Spleen (tissue), 11 donors: ENCODE measurements around the gene IKZF3. TPM values are rescaled to one million over a fixed set of nuclear protein-coding genes. Genes with fewer than 3 reads are reported as not detected.
A peak's percentile ranks its signal among the peaks of the same experiment; 100 is the strongest.

Source experiments
- DNase-seq: peaks from one replicate; pipeline ENCODE4 v3.0.0-alpha.2; 2020
- H3K27ac ChIP-seq, 8 donors: fragments of 200-600 bp; sonication (generic) in 7 of 8; 1 replicate in 4 of 8; 2 replicates in 4 of 8; pipeline versions ENCODE4 v1.5.0 to v1.8.0; 2016 to 2021; ENCODE audit warnings: inconsistent platforms in 4 of 8, mild to moderate bottlenecking in 4 of 8, moderate library complexity in 1 of 8
- H3K27me3 ChIP-seq, 7 donors: fragments of 200-600 bp; sonication (generic) in 6 of 7; replicated peaks in 1 of 7; 1 replicate in 4 of 7; 2 replicates in 3 of 7; pipeline versions ENCODE4 v1.5.0 to v1.8.0; 2016 to 2021; ENCODE audit warnings: inconsistent platforms in 3 of 7, mild to moderate bottlenecking in 1 of 7
- H3K36me3 ChIP-seq, 6 donors: fragments of 200-600 bp; sonication (generic) in 5 of 6; 1 replicate in 4 of 6; 2 replicates in 2 of 6; pipeline versions ENCODE4 v1.5.0 to v1.8.0; 2016 to 2021; ENCODE audit warnings: inconsistent platforms in 2 of 6
- H3K4me1 ChIP-seq, 6 donors: fragments of 200-600 bp; sonication (generic) in 5 of 6; 1 replicate in 3 of 6; 2 replicates in 3 of 6; pipeline versions ENCODE4 v1.5.0 to v1.8.0; 2016 to 2021; ENCODE audit warnings: inconsistent platforms in 3 of 6
- H3K4me3 ChIP-seq, 8 donors: fragments of 200-600 bp; sonication (generic) in 7 of 8; 1 replicate in 4 of 8; 2 replicates in 4 of 8; pipeline versions ENCODE4 v1.5.0 to v1.8.0; 2016 to 2021; ENCODE audit warnings: inconsistent platforms in 4 of 8, mild to moderate bottlenecking in 4 of 8, moderate library complexity in 2 of 8
- H3K9me3 ChIP-seq, 8 donors: fragments of 200-600 bp; sonication (generic) in 7 of 8; 1 replicate in 4 of 8; 2 replicates in 4 of 8; pipeline versions ENCODE4 v1.5.0 to v1.8.0; 2016 to 2021; ENCODE audit warnings: inconsistent platforms in 4 of 8
- POLR2A ChIP-seq, 3 donors: fragments of 450-650 bp; IDR thresholded peaks; one replicate each; pipeline ENCODE4 v1.5.1; 2017; ENCODE audit warnings: antibody characterized with exemption in 3 of 3, mild to moderate bottlenecking in 1 of 3
- POLR2AphosphoS5 ChIP-seq, 3 donors: sonication (generic); formaldehyde crosslinking; IDR thresholded peaks; one replicate each; pipeline ENCODE4 v1.5.1; 2017; ENCODE audit warnings: antibody characterized with exemption in 3 of 3
- WGBS, 5 donors: extraction: QIAGEN DNeasy Blood & Tissue Kit in 3 of 5; methylation state at CpG; one replicate each; pipeline versions ENCODE4 v1.1.5 to v1.1.7; 2013 to 2018; 5-methylcytosine and 5-hydroxymethylcytosine counted together
- intact Hi-C: fragments of 100-400 bp; cut with DNase I; formaldehyde crosslinking; loops from one replicate; pipeline ENCODE4 v1.15.0; 2023; ENCODE audit warnings: low total_unique reads
- polyA plus RNA-seq, 3 donors: library from polyadenylated mRNA; stranded (reverse); fragments of 200-250 nt; gene quantifications; one replicate each; pipeline ENCODE4 v1.2.1, GENCODE V29; 2013
- total RNA-seq, 7 donors: library from RNA; depleted of rRNA in 3 of 7; stranded (reverse); fragments of >200 nt in 3 of 7; fragmentation: NEBNext Ultra II Directional in 4 of 7; extraction: Animal tissue kit (Norgen Biotek cat#: 25700) in 4 of 7; gene quantifications; one replicate each; pipeline versions ENCODE4 v1.1.0 to v1.2.1, GENCODE V29; 2016 to 2021
- TF ChIP-seq, protein P1 (sequence below), 11 experiments: fragments of 200-600 bp in 7 of 11; fragments of 450-650 bp in 4 of 11; sonication (generic) in 4 of 11; IDR thresholded peaks in 8 of 11; conservative IDR thresholded peaks in 3 of 11; 1 replicate in 7 of 11; 2 replicates in 4 of 11; pipeline versions ENCODE4 v1.4.0 to v1.8.0; 2016 to 2021; ENCODE audit warnings: antibody characterized with exemption in 11 of 11, inconsistent platforms in 4 of 11, mild to moderate bottlenecking in 1 of 11
- donor health status: healthy with polysubstance abuse.
- donor health status: DM: no; HTN: no; CAD: no; lungs with moderate emphysema.
- donor health status: DM: no; HTN: no; CAD: no.
- donor health status: Bipolar disorder and iron deficiency.
- donor health status: healthy.
- donor health status: DM: no; HTN: no; CAD: no.
- donor health status: DM: yes; HTN: yes; CAD: no.

Gene IKZF3
- total and polyA plus RNA-seq, 10 donors: 17.5 to 132 (median 84.1) TPM

DNA sequence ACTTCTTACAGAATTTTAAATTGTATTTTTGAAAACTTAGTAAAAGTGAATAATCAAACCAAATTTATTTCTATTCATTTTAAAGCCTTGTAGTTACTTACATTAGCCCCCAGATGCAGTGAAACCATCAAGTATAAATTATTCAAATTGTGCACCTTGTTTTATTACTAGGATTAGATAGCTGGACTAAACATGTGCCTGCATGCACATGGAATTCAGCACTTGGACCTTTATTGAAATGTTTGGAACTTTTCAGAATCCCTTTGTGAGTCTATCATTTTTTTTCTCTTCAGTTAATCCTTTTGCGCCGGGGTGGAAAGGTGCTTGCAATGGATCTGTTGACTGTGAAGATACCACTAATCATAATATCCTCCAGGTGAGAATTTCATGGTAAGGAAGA lies 8.6 kb upstream of the IKZF3 start:
- Histone ChIP-seq H3K27me3 (peaks cover 0 to 17% (median 5%) of the 10 kb centered on the region in 7 donors), H3K27ac (no peak overlapping the region), H3K4me1 (peaks cover 0 to 43% (median 8%) of the 10 kb centered on the region in 6 donors), H3K9me3 (peaks cover 0 to 10% (median 0%) of the 10 kb centered on the region in 8 donors), H3K4me3 (peak overlapping the region in 1 of 8 donors; percentile 19), H3K36me3 (no peaks in the 10 kb centered on the region)
- 88 to 93% (median 90%) methylated on average over 2 of the region's 2 CpGs for WGBS, 5 donors
- intact Hi-C loops: no loop called here
- no peak for DNase-seq
- TF ChIP-seq, protein P1, sequence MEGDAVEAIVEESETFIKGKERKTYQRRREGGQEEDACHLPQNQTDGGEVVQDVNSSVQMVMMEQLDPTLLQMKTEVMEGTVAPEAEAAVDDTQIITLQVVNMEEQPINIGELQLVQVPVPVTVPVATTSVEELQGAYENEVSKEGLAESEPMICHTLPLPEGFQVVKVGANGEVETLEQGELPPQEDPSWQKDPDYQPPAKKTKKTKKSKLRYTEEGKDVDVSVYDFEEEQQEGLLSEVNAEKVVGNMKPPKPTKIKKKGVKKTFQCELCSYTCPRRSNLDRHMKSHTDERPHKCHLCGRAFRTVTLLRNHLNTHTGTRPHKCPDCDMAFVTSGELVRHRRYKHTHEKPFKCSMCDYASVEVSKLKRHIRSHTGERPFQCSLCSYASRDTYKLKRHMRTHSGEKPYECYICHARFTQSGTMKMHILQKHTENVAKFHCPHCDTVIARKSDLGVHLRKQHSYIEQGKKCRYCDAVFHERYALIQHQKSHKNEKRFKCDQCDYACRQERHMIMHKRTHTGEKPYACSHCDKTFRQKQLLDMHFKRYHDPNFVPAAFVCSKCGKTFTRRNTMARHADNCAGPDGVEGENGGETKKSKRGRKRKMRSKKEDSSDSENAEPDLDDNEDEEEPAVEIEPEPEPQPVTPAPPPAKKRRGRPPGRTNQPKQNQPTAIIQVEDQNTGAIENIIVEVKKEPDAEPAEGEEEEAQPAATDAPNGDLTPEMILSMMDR (IDR thresholded peaks at IDR 0.05 in 8 of 11, conservative IDR thresholded peaks at IDR 0.05 in 3 of 11): peak in 7 of 11 experiments; percentile 7 to 58 (median 26)
- no peak for TF ChIP-seq POLR2AphosphoS5 (IDR thresholded peaks at IDR 0.05)

DNA sequence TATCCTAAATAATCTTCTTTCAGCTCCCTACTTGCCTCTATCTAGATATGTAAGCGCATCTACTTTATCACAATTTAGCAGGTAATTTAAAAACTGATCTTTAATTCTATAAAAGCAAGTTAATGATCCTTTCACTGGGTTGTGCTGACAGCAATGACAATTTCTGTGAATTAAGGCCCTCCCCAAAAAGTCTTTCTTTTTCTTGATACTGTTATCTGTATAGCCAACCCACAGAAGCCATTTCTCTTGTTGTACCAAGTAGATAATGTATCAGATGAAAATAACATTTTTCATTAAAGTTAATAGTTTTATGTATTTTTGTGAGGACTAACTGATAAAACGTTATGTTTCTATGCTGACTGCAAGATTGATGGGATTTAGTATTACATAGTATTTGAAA lies 7.7 kb upstream of the IKZF3 start:
- 79 to 91% (median 85%) methylated on average over 2 of the region's 2 CpGs for WGBS, 5 donors
- H3K9me3 ChIP-seq: peaks cover 0 to 10% (median 0%) of the 10 kb centered on the region in 8 donors
- H3K4me1 ChIP-seq: peaks cover 0 to 52% (median 13%) of the 10 kb centered on the region in 6 donors
- H3K4me3 ChIP-seq: no peak overlapping the region
- TF ChIP-seq POLR2A (IDR thresholded peaks at IDR 0.05): no peak
- no peak for TF ChIP-seq POLR2AphosphoS5 (IDR thresholded peaks at IDR 0.05)
- TF ChIP-seq, protein P1 (IDR thresholded peaks at IDR 0.05 in 8 of 11, conservative IDR thresholded peaks at IDR 0.05 in 3 of 11): no peak
- DNase-seq: no peak
- H3K27ac ChIP-seq: peak overlapping the region in 2 of 8 donors; percentile 15 to 26
- peaks cover 0 to 27% (median 10%) of the 10 kb centered on the region in 7 donors for H3K27me3 ChIP-seq
- H3K36me3 ChIP-seq: no peaks in the 10 kb centered on the region
- intact Hi-C loops: no loop called here

DNA sequence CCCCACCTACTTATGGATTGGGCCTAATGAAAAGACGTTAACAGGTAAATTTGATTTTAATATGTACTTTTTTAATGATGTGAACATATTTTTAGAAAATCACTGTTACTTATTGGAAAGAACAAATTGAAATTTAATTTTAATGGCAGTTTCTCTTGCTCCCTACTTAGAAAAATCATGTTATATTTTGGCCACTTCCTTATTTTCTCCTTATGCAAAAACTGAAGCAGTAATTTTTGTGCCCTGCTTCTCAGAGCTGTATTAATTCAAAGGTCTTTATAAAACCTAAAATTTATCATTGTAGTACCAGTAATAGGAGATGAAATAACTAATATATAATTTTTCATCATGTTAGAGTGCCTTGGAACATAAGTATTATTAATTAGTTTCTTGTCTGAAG lies 6.7 kb upstream of the IKZF3 start:
- DNase-seq: no peak
- intact Hi-C loops: no loop called here
- TF ChIP-seq, protein P1 (IDR thresholded peaks at IDR 0.05 in 8 of 11, conservative IDR thresholded peaks at IDR 0.05 in 3 of 11): no peak
- TF ChIP-seq POLR2AphosphoS5 (IDR thresholded peaks at IDR 0.05) (no peak), POLR2A (IDR thresholded peaks at IDR 0.05) (no peak)
- Histone ChIP-seq H3K36me3 (no peaks in the 10 kb centered on the region), H3K4me3 (no peak overlapping the region), H3K27me3 (peaks cover 0 to 27% (median 10%) of the 10 kb centered on the region in 7 donors), H3K9me3 (peaks cover 0 to 10% (median 0%) of the 10 kb centered on the region in 8 donors), H3K27ac (peak overlapping the region in 3 of 8 donors; percentile 11 to 36 (median 15)), H3K4me1 (peaks cover 0 to 62% (median 19%) of the 10 kb centered on the region in 6 donors)
- 71 to 88% (median 82%) methylated on average over 1 of the region's 1 CpG for WGBS, 5 donors

DNA sequence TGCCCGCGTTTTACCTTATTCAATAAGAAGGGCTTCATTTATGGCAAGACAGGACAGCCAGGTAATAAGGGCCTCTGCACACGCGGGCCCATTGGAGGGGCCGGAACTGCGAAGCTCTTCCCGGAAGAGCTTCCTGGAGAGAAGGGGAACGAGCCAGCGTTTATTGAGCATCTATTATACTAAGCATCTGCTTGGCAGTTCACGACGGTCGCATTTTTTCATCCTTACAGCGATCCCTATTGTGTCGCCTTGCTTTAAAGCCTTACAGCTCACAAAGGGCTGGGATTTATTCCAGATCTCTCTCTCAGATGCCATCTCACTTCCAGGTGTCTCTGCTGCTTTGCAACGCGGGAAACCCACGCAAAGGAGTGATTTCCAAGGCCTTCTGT lies 4.4 kb upstream of the IKZF3 start:
- peak overlapping the region in 1 of 8 donors; percentile 61 for H3K4me3 ChIP-seq
- peaks cover 0 to 85% (median 41%) of the 10 kb centered on the region in 6 donors for H3K4me1 ChIP-seq
- H3K27ac ChIP-seq: peak overlapping the region in 2 of 8 donors; percentile 86 to 93
- TF ChIP-seq POLR2AphosphoS5 (IDR thresholded peaks at IDR 0.05) (no peak), POLR2A (IDR thresholded peaks at IDR 0.05) (no peak)
- TF ChIP-seq, protein P1 (IDR thresholded peaks at IDR 0.05 in 8 of 11, conservative IDR thresholded peaks at IDR 0.05 in 3 of 11): no peak
- H3K9me3 ChIP-seq: peaks cover 0 to 10% (median 0%) of the 10 kb centered on the region in 8 donors
- DNase-seq: peak; percentile 44
- no peaks in the 10 kb centered on the region for H3K36me3 ChIP-seq
- 76 to 92% (median 82%) methylated on average over 17 of the region's 17 CpGs for WGBS, 5 donors
- intact Hi-C loops: loop anchor here (10.0 kb wide), 2 partner anchors 114 to 244 kb away; partner anchors contain the start of gene PPP1R1B
- peaks cover 0 to 45% (median 18%) of the 10 kb centered on the region in 7 donors for H3K27me3 ChIP-seq
